NCI-H748 treated with DMSO at 0.1 percent for 48 hours (cell line): ENCODE measurements around the gene GP1BA.
A peak's percentile ranks its signal among the peaks of the same experiment; 100 is the strongest.

Experiments
- DNase-seq: peaks from one replicate; lab custom pipeline; 2025; lab: John Stamatoyannopoulos, UW

GP1BA gene

DNA sequence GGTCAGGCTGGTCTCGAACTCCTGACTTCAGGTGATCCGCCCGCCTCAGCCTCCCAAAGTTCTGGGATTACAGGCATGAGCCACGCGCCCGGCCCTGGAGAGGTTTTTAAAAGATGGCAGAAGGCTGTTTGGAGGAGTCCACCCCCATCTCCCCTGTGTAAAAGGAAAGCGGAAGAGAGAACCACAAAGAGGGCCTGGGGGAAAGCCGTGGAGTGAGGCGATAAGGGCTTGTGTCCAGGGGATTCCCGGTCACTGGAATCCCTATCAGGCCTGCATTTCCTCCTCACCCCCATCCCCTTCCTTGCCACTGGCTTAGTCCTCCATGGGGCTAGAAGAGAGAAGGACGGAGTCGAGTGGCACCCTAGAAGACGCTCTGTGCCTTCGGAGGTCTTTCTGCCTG is at the start of gene GP1BA:
TSS of gene GP1BA (plus strand) at position 315 of the 400 bp plus-strand sequence. CDS start 328 bp downstream, outside the sequence.
- DNase-seq: no peak

DNA sequence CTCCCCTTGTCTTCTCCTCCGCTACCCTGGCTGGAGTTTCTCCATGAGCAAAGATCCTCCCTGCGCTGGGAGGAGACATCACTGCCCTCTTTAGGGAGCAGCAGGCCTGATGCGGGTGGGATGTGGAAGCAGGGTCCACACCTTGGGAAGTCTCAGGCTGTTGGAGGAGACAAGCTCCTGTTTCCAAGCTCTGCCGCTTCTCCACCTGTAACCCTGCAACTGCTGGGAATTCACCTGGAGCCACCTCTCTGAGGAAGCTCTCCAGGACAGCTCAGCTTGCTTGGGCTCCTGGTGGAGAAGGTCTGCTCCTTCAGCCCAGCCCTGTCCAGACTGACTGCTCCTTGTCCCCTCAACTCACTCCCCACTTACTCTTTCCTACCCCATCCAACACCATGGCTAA is 47.6 kb upstream of the GP1BA start:
- DNase-seq: no peak

DNA sequence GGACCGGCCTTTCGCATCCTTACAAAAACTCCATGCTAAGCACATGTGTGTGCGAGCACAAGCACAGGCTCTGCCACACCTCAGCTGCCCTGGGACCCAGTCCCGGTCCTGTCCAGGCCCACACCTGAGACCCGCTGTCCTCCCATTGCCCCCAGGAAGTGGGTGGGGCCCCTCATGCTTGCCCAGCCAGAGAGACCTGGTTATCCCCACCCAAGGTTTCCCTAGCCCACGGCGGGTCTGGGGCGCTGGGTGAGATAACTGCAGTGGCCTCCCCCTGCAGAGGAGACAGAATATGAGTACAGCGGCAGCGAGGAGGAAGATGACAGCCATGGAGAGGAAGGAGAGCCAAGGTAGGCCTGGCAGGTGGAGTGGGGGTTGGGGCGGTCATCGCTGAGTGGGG is 45.2 kb upstream of the GP1BA start:
- no peak for DNase-seq

DNA sequence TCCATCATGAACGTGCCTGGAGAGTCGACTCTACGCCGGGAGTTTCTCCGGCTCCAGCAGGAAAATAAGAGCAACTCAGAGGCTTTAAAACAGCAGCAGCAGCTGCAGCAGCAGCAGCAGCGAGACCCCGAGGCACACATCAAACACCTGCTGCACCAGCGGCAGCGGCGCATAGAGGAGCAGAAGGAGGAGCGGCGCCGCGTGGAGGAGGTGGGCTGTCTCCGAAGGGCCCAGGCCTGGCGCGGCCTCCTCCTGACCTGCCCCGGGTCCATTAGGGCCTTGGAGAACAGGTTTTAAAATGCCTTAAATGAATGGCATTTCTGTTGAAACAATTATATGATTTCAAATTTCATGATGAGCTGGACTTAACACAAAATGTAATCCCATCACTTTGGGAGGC is 44.5 kb upstream of the GP1BA start:
- no peak for DNase-seq

DNA sequence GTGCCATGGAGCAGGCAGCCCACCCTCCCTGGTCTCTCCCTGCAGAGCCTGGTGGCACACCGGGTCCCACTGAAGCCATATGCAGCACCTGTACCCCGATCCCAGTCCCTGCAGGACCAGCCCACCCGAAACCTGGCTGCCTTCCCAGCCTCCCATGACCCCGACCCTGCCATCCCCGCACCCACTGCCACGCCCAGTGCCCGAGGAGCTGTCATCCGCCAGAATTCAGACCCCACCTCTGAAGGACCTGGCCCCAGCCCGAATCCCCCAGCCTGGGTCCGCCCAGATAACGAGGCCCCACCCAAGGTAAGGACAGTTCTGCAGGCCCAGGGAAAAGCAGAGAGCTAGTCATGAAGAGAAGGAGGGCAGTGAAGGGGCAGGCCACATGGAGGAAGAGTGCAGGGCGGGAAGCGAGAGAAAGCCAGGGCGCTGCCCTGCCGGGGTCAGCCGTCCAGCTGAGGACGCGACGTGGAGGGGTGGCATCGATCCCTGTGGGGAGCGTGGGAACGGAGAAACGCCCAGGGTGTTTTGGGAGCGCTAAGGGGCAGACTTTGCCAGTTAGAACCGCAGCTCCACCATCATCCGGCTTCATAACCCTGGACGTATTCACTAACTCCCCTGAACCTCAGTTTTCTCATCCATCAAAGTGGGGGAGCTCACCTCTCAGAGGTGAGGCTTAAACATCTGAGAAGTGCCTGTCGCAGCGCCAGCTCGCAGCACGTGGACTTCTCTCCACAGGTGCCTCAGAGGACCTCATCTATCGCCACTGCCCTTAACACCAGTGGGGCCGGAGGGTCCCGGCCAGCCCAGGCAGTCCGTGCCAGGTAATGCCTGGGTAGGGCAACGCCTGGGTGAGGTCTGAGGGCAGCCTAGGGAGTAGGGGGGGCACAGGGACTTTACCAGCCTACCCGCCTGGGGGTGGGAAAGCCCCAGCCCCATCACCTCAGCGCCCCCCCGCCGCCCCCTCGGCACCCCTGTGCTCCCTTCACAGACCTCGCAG is 40.4 kb upstream of the GP1BA start:
- no peak for DNase-seq

DNA sequence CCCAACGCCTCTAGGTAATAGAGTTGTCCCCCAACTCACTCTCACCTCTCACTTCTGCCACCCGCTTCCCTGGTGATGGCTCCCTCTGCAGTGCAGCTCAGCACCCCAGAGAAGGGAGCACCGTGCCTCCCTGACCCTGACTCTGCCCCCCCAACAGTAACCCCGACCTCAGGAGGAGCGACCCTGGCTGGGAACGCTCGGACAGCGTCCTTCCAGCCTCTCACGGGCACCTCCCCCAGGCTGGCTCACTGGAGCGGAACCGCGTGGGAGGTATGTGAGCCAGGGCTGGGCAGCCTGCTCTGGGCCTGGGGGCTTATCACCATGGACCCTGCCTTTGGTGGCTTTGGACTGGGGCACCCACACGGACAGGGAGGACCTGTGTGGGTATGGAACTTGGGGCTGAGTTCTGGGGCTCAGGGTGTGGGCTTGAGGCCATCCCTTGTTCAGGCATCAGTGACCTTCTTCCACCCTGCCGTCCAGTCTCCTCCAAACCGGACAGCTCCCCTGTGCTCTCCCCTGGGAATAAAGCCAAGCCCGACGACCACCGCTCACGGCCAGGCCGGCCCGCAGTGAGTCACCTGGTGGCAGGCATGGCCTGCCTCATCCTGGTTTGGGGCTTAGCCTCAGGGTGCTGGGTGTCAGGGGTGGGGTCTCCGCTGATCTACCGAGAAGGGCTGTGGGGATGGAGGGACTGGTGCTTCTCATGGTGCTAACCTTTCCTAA is 39.4 kb upstream of the GP1BA start:
- no peak for DNase-seq

DNA sequence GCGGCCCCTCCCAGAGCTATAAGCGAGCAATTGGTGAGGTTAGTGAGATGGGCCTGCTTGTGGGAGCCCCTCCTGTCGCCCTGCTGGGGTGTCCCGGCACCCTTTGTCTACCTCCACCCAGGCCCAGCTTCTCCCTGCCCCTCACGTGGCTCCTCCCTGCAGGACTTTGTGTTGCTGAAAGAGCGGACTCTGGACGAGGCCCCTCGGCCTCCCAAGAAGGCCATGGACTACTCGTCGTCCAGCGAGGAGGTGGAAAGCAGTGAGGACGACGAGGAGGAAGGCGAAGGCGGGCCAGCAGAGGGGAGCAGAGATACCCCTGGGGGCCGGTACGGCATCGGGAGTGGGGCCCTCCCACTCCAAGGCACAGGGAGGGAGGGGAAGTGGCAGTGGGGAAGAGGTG is 38.8 kb upstream of the GP1BA start:
- DNase-seq: no peak

DNA sequence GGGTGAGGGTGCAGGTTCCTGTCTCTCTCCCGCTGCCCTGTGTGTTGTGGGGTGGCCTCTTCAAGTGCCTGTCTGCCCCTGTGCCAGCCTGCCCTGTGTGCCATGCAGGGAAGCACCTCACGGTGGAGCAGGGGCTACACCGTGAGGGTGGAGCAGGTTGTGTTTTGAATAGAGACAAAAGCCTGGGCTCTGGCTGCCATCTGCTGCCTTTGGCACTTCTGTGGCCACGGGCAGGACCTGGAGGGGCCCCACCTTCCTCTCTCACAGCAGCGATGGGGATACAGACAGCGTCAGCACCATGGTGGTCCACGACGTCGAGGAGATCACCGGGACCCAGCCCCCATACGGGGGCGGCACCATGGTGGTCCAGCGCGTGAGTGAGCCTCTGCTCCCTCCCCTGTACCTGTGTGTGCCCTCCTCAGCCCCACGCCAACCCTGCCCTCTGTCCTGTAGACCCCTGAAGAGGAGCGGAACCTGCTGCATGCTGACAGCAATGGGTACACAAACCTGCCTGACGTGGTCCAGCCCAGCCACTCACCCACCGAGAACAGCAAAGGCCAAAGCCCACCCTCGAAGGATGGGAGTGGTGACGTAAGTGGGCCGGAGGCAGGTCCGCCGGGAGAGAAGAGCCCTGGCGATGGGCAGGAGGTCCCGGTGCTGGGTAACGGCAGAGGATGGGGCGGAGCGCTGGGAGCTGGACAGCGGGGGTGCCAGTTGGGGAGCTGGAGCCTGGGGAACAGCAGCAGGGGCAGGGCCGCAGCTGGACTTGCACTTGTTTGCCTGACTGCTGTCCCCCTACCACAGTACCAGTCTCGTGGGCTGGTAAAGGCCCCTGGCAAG is 38.1 kb upstream of the GP1BA start:
- no peak for DNase-seq

DNA sequence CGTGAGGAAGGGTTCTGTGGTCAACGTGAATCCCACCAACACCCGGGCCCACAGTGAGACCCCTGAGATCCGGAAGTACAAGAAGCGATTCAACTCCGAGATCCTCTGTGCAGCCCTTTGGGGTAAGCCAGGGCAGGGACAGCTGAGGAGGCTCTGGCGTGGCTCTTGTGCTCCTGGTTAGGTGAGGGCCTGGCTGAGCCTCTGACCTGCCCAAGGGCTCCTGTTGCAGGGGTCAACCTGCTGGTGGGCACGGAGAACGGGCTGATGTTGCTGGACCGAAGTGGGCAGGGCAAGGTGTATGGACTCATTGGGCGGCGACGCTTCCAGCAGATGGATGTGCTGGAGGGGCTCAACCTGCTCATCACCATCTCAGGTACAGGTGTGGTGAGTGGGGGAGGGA is 37.0 kb upstream of the GP1BA start:
- no peak for DNase-seq

DNA sequence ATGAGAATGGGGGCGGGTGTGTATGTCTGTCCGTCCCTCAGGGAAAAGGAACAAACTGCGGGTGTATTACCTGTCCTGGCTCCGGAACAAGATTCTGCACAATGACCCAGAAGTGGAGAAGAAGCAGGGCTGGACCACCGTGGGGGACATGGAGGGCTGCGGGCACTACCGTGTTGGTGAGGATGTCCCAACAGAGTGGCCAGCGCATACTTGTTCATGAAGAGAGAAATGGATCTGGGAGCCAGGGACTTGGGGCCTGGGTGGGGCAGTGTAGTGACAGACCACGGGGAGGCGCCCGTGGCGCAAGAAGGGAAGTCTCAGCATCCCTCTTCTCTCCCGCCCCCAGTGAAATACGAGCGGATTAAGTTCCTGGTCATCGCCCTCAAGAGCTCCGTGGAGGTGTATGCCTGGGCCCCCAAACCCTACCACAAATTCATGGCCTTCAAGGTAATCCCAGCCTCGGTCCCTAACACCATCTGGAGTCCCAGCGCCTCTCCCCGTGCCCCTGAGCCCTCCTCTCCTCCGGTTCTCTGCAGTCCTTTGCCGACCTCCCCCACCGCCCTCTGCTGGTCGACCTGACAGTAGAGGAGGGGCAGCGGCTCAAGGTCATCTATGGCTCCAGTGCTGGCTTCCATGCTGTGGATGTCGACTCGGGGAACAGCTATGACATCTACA is 36.3 kb upstream of the GP1BA start:
- DNase-seq: no peak

DNA sequence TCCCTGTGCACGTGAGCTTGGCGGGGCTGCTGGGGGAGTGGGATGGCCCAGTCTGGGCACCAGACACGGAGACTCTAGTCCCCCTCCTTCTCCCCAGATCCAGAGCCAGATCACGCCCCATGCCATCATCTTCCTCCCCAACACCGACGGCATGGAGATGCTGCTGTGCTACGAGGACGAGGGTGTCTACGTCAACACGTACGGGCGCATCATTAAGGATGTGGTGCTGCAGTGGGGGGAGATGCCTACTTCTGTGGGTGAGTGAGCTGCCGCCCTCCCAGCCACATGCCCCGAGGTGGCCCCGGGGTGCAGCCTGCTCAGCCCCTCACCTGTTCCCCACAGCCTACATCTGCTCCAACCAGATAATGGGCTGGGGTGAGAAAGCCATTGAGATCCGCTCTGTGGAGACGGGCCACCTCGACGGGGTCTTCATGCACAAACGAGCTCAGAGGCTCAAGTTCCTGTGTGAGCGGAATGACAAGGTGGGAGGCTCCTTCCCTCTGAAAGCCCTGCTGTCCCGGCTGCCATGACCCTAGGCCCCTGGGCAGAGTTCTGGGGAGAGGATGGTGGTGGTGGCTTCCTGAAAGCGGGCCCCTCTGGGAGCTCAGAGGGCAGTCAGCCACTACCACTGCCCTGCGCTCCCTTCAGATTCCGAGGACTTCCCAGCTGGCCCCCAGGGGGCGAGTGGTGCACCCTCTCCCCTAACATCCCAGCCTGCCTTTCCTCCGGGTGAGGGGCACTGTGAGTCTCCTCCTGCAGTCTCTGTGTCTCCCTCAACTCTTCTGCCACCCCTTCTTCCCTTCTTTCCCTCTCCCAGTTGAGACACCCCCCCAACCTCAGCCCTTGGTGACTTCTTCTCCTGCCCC is 35.5 kb upstream of the GP1BA start:
- DNase-seq: no peak

DNA sequence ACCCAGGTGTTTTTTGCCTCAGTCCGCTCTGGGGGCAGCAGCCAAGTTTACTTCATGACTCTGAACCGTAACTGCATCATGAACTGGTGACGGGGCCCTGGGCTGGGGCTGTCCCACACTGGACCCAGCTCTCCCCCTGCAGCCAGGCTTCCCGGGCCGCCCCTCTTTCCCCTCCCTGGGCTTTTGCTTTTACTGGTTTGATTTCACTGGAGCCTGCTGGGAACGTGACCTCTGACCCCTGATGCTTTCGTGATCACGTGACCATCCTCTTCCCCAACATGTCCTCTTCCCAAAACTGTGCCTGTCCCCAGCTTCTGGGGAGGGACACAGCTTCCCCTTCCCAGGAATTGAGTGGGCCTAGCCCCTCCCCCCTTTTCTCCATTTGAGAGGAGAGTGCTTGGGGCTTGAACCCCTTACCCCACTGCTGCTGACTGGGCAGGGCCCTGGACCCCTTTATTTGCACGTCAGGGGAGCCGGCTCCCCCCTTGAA is 34.8 kb upstream of the GP1BA start:
- no peak for DNase-seq

DNA sequence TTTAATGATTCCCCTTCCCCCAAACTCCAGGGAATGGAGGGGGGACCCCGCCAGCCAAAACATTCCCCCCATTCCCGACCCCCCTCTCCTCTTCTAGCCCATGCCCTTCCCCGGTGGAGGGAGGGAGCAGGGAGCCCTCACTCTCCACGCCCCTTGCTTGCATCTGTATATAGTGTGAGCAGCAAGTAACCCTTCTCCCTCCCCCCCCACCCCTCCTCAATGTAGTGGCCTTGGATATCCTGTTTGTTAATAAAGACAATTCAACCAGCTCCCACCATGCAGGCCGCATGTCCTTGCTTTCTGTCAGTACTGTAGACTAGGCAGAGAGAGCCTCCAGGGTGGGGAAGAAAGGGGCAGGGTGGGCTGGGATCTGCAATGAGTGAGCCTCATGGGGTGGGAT is 34.3 kb upstream of the GP1BA start:
- DNase-seq: no peak

DNA sequence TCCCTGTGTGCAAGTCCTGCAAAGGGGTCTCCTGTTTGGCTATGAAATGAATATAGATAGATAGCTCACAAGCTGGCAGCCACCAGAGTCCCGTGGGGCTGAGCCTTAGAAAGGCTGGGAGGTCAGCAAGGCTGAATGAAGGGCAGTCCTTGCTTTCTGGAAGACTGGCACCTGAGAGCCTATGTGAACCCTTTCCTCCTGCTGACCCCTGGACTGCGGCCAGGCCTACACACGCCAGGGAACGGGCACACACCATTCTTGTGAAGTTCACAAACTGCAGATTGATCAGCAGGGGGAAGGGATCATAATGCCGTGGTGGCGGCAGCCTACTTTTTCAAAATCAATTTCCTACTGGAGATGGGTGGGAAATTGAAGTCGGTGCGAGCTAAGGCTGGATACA is 33.7 kb upstream of the GP1BA start:
- DNase-seq: no peak

DNA sequence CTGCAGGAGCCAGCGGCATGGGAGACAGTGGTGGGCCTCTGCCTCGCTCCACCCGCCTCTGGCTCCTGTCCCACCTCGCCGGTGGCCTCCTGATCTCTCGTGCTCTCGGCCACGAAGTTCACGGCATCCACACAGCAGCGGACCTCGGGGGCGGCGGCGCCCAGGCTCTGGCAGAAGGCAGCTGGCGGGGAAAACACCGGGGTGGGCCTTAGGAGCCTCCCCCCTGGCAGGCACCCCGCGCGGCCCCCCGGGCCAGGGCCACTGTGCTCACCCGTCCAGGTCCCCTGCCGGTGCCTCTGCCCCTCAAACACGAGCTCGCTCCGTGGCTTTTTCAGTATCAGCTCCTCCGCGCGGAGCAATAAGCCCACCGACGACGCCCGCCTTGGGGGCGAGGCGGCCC is 33.1 kb upstream of the GP1BA start:
- DNase-seq: no peak

DNA sequence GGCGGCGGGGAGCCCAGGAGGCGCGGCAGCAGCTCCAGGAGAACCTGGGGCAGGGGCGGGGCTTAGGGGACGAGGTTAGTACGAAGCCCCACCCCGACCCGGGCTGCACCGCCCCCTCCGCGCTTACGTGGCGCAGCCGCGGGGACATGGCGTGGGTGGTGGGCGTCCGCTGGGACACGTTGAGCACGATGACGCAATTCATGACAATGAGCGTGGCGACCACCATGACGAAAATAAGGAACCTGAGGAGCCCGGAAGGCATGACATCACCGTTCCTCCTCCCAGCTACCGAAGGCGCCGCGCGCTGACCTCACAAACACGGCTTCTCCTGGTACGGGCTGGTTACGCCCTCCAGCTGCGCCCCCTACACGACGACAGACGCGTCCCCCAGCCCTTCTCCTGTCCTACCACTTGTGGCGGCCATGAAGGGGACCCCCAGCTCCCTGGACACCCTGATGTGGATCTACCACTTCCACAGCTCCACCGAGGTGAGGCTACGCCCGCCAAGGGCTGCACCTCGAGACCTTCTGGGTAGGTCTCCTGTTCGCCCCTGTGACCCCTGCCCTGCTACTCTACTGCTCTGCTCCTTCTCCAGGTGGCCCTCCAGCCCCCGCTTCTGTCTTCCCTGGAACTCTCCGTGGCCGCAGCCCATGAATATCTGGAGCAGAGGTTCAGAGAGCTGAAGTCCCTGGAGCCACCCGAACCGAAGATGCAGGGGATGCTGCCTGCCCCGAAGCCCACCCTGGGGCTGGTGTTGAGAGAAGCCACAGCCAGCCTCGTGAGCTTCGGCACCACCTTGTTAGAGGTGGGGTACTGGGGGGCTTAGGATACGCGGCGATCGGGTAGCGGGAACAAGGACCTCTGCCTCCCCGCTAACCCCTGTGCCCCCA is 32.5 kb upstream of the GP1BA start, which contains the start of gene C17orf107:
TSS of gene C17orf107 (plus strand) at position 196 of the 890 bp plus-strand sequence. CDS start at position 423, 227 bp downstream.
- peak; percentile 38 for DNase-seq

DNA sequence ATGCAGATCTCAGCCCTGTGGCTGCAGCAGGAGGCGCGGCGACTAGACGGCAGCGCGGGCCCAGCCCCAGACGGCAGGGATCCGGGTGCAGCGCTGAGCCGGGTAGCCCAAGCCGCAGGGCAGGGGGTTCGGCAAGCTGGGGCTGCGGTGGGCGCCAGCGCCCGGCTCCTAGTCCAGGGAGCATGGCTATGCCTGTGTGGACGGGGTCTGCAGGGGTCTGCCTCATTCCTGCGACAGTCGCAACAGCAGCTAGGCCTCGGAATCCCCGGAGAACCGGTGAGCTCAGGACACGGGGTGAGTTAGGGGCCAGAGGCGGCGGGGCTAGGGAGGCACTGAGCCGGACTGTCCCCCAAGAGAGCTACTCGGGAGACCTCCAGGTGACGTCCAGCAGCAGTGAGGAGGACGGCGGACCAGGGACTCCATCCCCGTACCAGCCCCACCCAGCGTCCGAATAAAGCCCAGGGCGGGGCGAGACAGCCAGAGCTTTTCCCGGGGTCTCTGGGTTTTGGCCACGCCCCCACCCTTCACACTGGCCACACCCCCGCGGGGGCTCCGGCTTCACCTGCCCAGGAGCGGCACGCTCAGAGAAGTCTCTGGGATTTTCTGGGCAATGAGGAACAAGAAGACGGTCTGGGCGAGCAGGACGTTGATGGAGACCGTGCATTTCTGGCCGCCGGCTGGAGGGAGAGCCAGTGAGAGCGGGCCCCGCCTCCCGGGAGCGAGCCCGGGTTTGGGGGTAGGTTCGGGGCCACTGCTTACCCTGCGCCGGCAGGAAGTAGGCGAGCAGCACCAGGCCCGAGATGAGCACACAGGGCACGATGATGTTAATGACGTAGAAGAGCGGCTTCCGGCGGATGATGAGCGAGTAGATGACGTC is 31.6 kb upstream of the GP1BA start:
- DNase-seq: no peak

DNA sequence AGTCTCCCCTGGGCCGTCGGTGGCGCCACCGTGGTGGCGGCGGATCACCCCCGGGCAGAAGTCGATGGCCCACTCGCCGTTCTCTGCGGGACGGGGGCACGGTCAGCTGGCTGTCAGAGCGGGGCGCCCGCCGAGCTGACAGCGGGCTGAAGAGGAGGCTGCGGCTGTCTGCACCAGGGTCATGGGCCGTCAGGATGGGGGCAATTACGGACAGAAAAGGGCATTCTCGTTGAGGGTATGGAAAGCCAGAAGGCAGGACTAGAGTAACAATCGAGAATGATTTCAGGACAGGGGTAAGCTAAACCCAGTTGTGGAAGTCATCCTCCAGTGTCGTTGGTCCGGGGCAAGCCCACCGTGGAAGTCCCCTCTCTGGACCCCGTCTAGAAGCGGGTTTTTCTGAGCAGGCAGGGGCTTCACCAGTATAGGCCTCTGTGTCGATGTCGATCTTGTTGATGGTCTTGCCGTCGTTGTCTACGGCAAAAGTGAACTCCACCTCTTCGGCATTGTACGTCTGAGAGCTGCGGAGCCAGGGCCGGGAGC is 30.9 kb upstream of the GP1BA start:
- no peak for DNase-seq
